ENCODE measurements around the gene CFAP54. TPM values are rescaled to one million over a fixed set of nuclear protein-coding genes. Genes with fewer than 3 reads are reported as not detected.

Gene CFAP54
- total and polyA plus RNA-seq, 2 of the 4 experiments (the other 2 are of a cell fraction) = 0.18 to 0.41 TPM

GRCh38 chr12:96749999-96750398, 260.6 kb downstream of the CFAP54 start:
- Histone ChIP-seq H3K9me3 (ENCODE audit: control insufficient read depth, insufficient read depth, low read length) (no peaks in the 10 kb centered on the region), H3K9me1 (ENCODE audit: insufficient read depth, low read length) (no peaks in the 10 kb centered on the region), H3K4me2 (ENCODE audit: low read depth, low read length) (no peak overlapping the region), H2BK120ac (ENCODE audit: low read depth, low read length) (no peak overlapping the region), H3K23ac (ENCODE audit: low read depth, low read length) (no peak overlapping the region), H4K8ac (ENCODE audit: low read depth in 2 of 2, low read length in 2 of 2) (no peak overlapping the region), H2BK15ac (ENCODE audit: low read depth, low read length) (no peak overlapping the region), H2AFZ (replicated peaks; ENCODE audit: low read length, poor library complexity) (no peak overlapping the region), H2AK9ac (replicated peaks; ENCODE audit: low read depth, low read length, poor library complexity) (no peak overlapping the region), H3K27me3 (ENCODE audit: control insufficient read depth, insufficient read depth, low read length) (no peaks in the 10 kb centered on the region), H3K36me3 (ENCODE audit: control insufficient read depth, insufficient read depth, low read length) (no peaks in the 10 kb centered on the region), H3K56ac (ENCODE audit: extremely low read depth, insufficient read depth, low read length) (no peak overlapping the region), H3K4me1 (ENCODE audit: control insufficient read depth, insufficient read depth, low read length) (no peaks in the 10 kb centered on the region), H4K91ac (ENCODE audit: insufficient read depth, low read depth, low read length) (no peak overlapping the region), H3K4me3 (ENCODE audit: insufficient read depth, low read depth, low read length) (no peak overlapping the region), H3K14ac (replicated peaks; ENCODE audit: low read depth, low read length) (no peak overlapping the region), H4K20me1 (ENCODE audit: insufficient read depth, low read length) (no peaks in the 10 kb centered on the region), H3K4ac (ENCODE audit: low read depth, low read length) (no peak overlapping the region), H3K18ac (ENCODE audit: low read depth, low read length) (no peak overlapping the region), H3K79me1 (ENCODE audit: low read depth in 1 of 2, low read length in 2 of 2) (no peaks in the 10 kb centered on the region), H3K27ac (ENCODE audit: insufficient read depth, low read length) (no peak overlapping the region), H3K9ac (ENCODE audit: low read depth, low read length) (no peak overlapping the region), H4K5ac (ENCODE audit: low read depth, low read length) (no peak overlapping the region), H2BK20ac (ENCODE audit: low read depth, low read length) (no peak overlapping the region), H2AK5ac (ENCODE audit: low read depth, low read length) (no peak overlapping the region), H2BK5ac (ENCODE audit: low read depth, low read length, poor library complexity, severe bottlenecking) (no peak overlapping the region)
- POLR2A ChIA-PET (ENCODE audit: unreplicated experiment) = no interaction called here
- TF ChIP-seq MAZ (IDR thresholded peaks at IDR 0.05; ENCODE audit: borderline replicate concordance, low read depth, low read length) (no peak), BHLHE40 (IDR thresholded peaks at IDR 0.05; ENCODE audit: low read depth, low read length) (no peak), NFE2L2 (IDR thresholded peaks at IDR 0.05; ENCODE audit: low read depth, low read length) (no peak), MAFK (IDR thresholded peaks at IDR 0.05; ENCODE audit: low read depth, low read length) (no peak), POLR2A (IDR thresholded peaks at IDR 0.05; ENCODE audit: low read depth, low read length) (no peak)
- dilution Hi-C loops (cut with HindIII; ENCODE audit: low sequenced_read_pairs, unreplicated experiment) (no loop called here), in situ Hi-C loops (cut with MboI; ENCODE audit: low sequenced_read_pairs) (no loop called here), intact Hi-C loops (cut with micrococcal nuclease) (no loop called here)
- WGBS, 2 experiments (ENCODE audit: extremely low coverage in 2 of 2, insufficient read length in 1 of 2) = no CpG with 5 or more reads among the region's 1 CpG
- no TSS peak for BruUV-seq (replicated peaks)
- CTCF ChIA-PET = no interaction called here
- no peak for DNase-seq
- ATAC-seq (ENCODE audit: low read depth) = no peak

Data from IMR-90 (cell line).